Nephron (organoid): ENCODE results near the gene LMX1B.

ENCODE experiments used
- H3K27ac Mint-ChIP-seq, 3 experiments: 2 replicates each; pipeline ENCODE4 v1.8.0; 2020; ENCODE audit warnings: mixed read lengths in 3 of 3, mild to moderate bottlenecking in 2 of 3, moderate library complexity in 1 of 3
- H3K27me3 Mint-ChIP-seq: 2 replicates; pipeline ENCODE4 v1.8.0; 2021; ENCODE audit warnings: low read depth, mild to moderate bottlenecking, moderate library complexity, mixed read lengths
- H3K36me3 Mint-ChIP-seq: 2 replicates; pipeline ENCODE4 v1.8.0; 2020; ENCODE audit warnings: low read depth, mixed read lengths
- H3K4me1 Mint-ChIP-seq: 2 replicates; pipeline ENCODE4 v1.8.0; 2020; ENCODE audit warnings: mixed read lengths
- H3K4me3 Mint-ChIP-seq, 3 experiments: 2 replicates each; pipeline ENCODE4 v1.8.0; 2020; ENCODE audit warnings: mild to moderate bottlenecking in 3 of 3, mixed read lengths in 3 of 3, moderate library complexity in 2 of 3
- H3K9me3 Mint-ChIP-seq: 2 replicates; pipeline ENCODE4 v1.8.0; 2020; ENCODE audit warnings: mixed read lengths
- CTCF ChIP-seq, 3 experiments: fragments of 200-600 bp; sonication (generic); IDR thresholded peaks; one replicate each; pipeline ENCODE4 v1.5.0; 2021; ENCODE audit warnings: antibody characterized with exemption in 3 of 3; ENCODE audit not compliant: unreplicated experiment in 3 of 3

Gene LMX1B

GRCh38 chr9:126678989-126679388, 65.3 kb downstream of the LMX1B start:
- Mint-ChIP-seq H3K27me3 (peaks cover 92% of the 10 kb centered on the region), H3K9me3 (no peaks in the 10 kb centered on the region), H3K27ac (no peak overlapping the region), H3K4me1 (peaks cover 25% of the 10 kb centered on the region), H3K4me3 (no peak overlapping the region), H3K36me3 (no peaks in the 10 kb centered on the region)
- TF ChIP-seq CTCF (IDR thresholded peaks at IDR 0.05; ENCODE audit: unreplicated experiment in 3 of 3), result no peak

GRCh38 chr9:126681336-126681735, 67.6 kb downstream of the LMX1B start:
- H3K9me3 Mint-ChIP-seq, result no peaks in the 10 kb centered on the region
- H3K27ac Mint-ChIP-seq, result peak overlapping the region in 1 of 3 experiments; percentile 34
- H3K4me3 Mint-ChIP-seq, result no peak overlapping the region
- H3K36me3 Mint-ChIP-seq, result no peaks in the 10 kb centered on the region
- H3K27me3 Mint-ChIP-seq, result peaks cover 92% of the 10 kb centered on the region
- TF ChIP-seq CTCF (IDR thresholded peaks at IDR 0.05; ENCODE audit: unreplicated experiment in 3 of 3), result no peak
- H3K4me1 Mint-ChIP-seq, result peaks cover 13% of the 10 kb centered on the region

GRCh38 chr9:126682113-126682810, 68.5 kb downstream of the LMX1B start:
- Mint-ChIP-seq H3K4me3 (peak overlapping the region in 1 of 3 experiments; percentile 6), H3K9me3 (no peaks in the 10 kb centered on the region)

GRCh38 chr9:126682928-126683697, 69.4 kb downstream of the LMX1B start:
- Mint-ChIP-seq H3K4me3 (peak overlapping the region; percentile 47 to 58 (median 57)), H3K9me3 (no peaks in the 10 kb centered on the region), H3K27me3 (peaks cover 90% of the 10 kb centered on the region), H3K36me3 (no peaks in the 10 kb centered on the region), H3K4me1 (peaks cover 5% of the 10 kb centered on the region), H3K27ac (peak overlapping the region in 2 of 3 experiments; percentile 44 to 77)
- TF ChIP-seq CTCF (IDR thresholded peaks at IDR 0.05; ENCODE audit: unreplicated experiment in 3 of 3), result no peak

More at GRCh38 chr9:126682113-126682810, 68.5 kb downstream of the LMX1B start:
- peaks cover 90% of the 10 kb centered on the region for H3K27me3 Mint-ChIP-seq
- H3K27ac Mint-ChIP-seq, result peak overlapping the region in 1 of 3 experiments; percentile 80
- no peak for TF ChIP-seq CTCF (IDR thresholded peaks at IDR 0.05; ENCODE audit: unreplicated experiment in 3 of 3)
- H3K36me3 Mint-ChIP-seq, result no peaks in the 10 kb centered on the region
- peaks cover 9% of the 10 kb centered on the region for H3K4me1 Mint-ChIP-seq

- Mint-ChIP-seq H3K27ac (peak overlapping the region in 2 of 3 experiments; percentile 44 to 77), H3K9me3 (no peaks in the 10 kb centered on the region), H3K4me1 (peaks cover 5% of the 10 kb centered on the region), H3K27me3 (peaks cover 88% of the 10 kb centered on the region), H3K36me3 (no peaks in the 10 kb centered on the region), H3K4me3 (peak overlapping the region; percentile 47 to 58 (median 57))
- no peak for TF ChIP-seq CTCF (IDR thresholded peaks at IDR 0.05; ENCODE audit: unreplicated experiment in 3 of 3)
Measured at GRCh38 chr9:126683698-126684044, 69.9 kb downstream of the LMX1B start.
